Activated naive CD4-positive, alpha-beta T cell treated with anti-CD3 and anti-CD28 coated beads for 36 hours (primary cell): ENCODE measurements around the gene ATP7B. TPM values are rescaled to one million over a fixed set of nuclear protein-coding genes. Genes with fewer than 3 reads are reported as not detected.

ENCODE experiments used
- CTCF ChIA-PET: fragments of 350-600 bp; sonication (Branson Sonifier 250); formaldehyde crosslinking; loops from one replicate; lab custom pipeline; 2021; ENCODE audit warnings: antibody characterized with exemption; lab: Charles Lee
- DNase-seq: peaks from one replicate; pipeline ENCODE4 v3.0.0-alpha.2; 2020
- H3K27ac Mint-ChIP-seq: one replicate; pipeline ENCODE4 v1.8.0; 2021; ENCODE audit warnings: mild to moderate bottlenecking, mixed read lengths
- H3K27me3 Mint-ChIP-seq: one replicate; pipeline ENCODE4 v1.8.0; 2021; ENCODE audit warnings: low read depth, mixed read lengths
- H3K36me3 Mint-ChIP-seq: one replicate; pipeline ENCODE4 v1.8.0; 2021; ENCODE audit warnings: low read depth, mixed read lengths
- H3K4me1 Mint-ChIP-seq: one replicate; pipeline ENCODE4 v1.8.0; 2021; ENCODE audit warnings: low read depth, mixed read lengths
- H3K4me3 Mint-ChIP-seq: one replicate; pipeline ENCODE4 v1.8.0; 2021; ENCODE audit warnings: mild to moderate bottlenecking, moderate library complexity, mixed read lengths
- H3K9me3 Mint-ChIP-seq: one replicate; pipeline ENCODE4 v1.8.0; 2021; ENCODE audit warnings: mixed read lengths
- intact Hi-C: fragments of 100-400 bp; cut with micrococcal nuclease; formaldehyde crosslinking; loops from one replicate; pipeline ENCODE4 v1.15.1; 2023
- total RNA-seq, 2 experiments: library from RNA; stranded (reverse); gene quantifications; one replicate each; pipeline ENCODE4 v1.2.3, GENCODE V29; 2021

ATP7B gene
- total RNA-seq, 2 experiments from 2014 or later = 0.69 to 0.74 TPM

- no peaks in the 10 kb centered on the region for H3K36me3 Mint-ChIP-seq
- no peaks in the 10 kb centered on the region for H3K27me3 Mint-ChIP-seq
- no peak overlapping the region for H3K27ac Mint-ChIP-seq
- CTCF ChIA-PET = interaction anchor here (1.0 to 2.5 kb wide), 4 partner anchors 27 to 205 kb away, joined by 3 to 6 read pairs (median 4); no protein-coding TSS in a partner anchor
- DNase-seq = no peak
- intact Hi-C loops = no loop called here
- peaks cover 15% of the 10 kb centered on the region for H3K4me1 Mint-ChIP-seq
- H3K9me3 Mint-ChIP-seq = no peaks in the 10 kb centered on the region
- no peak overlapping the region for H3K4me3 Mint-ChIP-seq
Observed at GRCh38 chr13:51921790-51922740, 89.2 kb downstream of the ATP7B start.

- CTCF ChIA-PET = interaction anchor here (2.5 kb wide), 1 partner anchor 25 kb away, joined by 6 read pairs; no protein-coding TSS in a partner anchor
- H3K9me3 Mint-ChIP-seq = no peaks in the 10 kb centered on the region
- H3K27ac Mint-ChIP-seq = no peak overlapping the region
- intact Hi-C loops = no loop called here
- no peak for DNase-seq
- peaks cover 15% of the 10 kb centered on the region for H3K4me1 Mint-ChIP-seq
- no peak overlapping the region for H3K4me3 Mint-ChIP-seq
- no peaks in the 10 kb centered on the region for H3K27me3 Mint-ChIP-seq
- H3K36me3 Mint-ChIP-seq = no peaks in the 10 kb centered on the region
Observed at GRCh38 chr13:51920786-51921185, 90.5 kb downstream of the ATP7B start.

- CTCF ChIA-PET = interaction anchor here (2.5 kb wide), 1 partner anchor 25 kb away, joined by 6 read pairs; no protein-coding TSS in a partner anchor
- H3K4me3 Mint-ChIP-seq = no peak overlapping the region
- H3K9me3 Mint-ChIP-seq = no peaks in the 10 kb centered on the region
- H3K27ac Mint-ChIP-seq = no peak overlapping the region
- peaks cover 14% of the 10 kb centered on the region for H3K4me1 Mint-ChIP-seq
- no peaks in the 10 kb centered on the region for H3K36me3 Mint-ChIP-seq
- intact Hi-C loops = no loop called here
- no peaks in the 10 kb centered on the region for H3K27me3 Mint-ChIP-seq
- DNase-seq = no peak
Observed at GRCh38 chr13:51920267-51920666, 91.0 kb downstream of the ATP7B start.

GRCh38 chr13:51919531-51919930 is 91.7 kb downstream of the ATP7B start:
- H3K27me3 Mint-ChIP-seq = no peaks in the 10 kb centered on the region
- H3K36me3 Mint-ChIP-seq = no peaks in the 10 kb centered on the region
- CTCF ChIA-PET = no interaction called here
- no peak for DNase-seq
- H3K4me1 Mint-ChIP-seq = peaks cover 8% of the 10 kb centered on the region
- no peak overlapping the region for H3K27ac Mint-ChIP-seq
- intact Hi-C loops = no loop called here
- no peak overlapping the region for H3K4me3 Mint-ChIP-seq
- H3K9me3 Mint-ChIP-seq = no peaks in the 10 kb centered on the region

- DNase-seq = no peak
- Mint-ChIP-seq H3K9me3 (no peaks in the 10 kb centered on the region), H3K27ac (no peak overlapping the region), H3K27me3 (peaks cover 3% of the 10 kb centered on the region), H3K4me3 (no peak overlapping the region), H3K4me1 (peaks cover 3% of the 10 kb centered on the region), H3K36me3 (no peaks in the 10 kb centered on the region)
- CTCF ChIA-PET = interaction anchor here (0.7 to 1.4 kb wide), 3 partner anchors 19 to 82 kb away, joined by 3 to 5 read pairs (median 3); no protein-coding TSS in a partner anchor
- intact Hi-C loops = no loop called here
Observed at GRCh38 chr13:51916962-51917361, 94.3 kb downstream of the ATP7B start.

GRCh38 chr13:51916051-51916818 is 95.0 kb downstream of the ATP7B start:
- no peak for DNase-seq
- H3K36me3 Mint-ChIP-seq = no peaks in the 10 kb centered on the region
- CTCF ChIA-PET = interaction anchor here (0.8 kb wide), 1 partner anchor 19 kb away, joined by 3 read pairs; no protein-coding TSS in a partner anchor
- intact Hi-C loops = no loop called here
- no peaks in the 10 kb centered on the region for H3K4me1 Mint-ChIP-seq
- no peak overlapping the region for H3K4me3 Mint-ChIP-seq
- no peak overlapping the region for H3K27ac Mint-ChIP-seq
- peaks cover 6% of the 10 kb centered on the region for H3K27me3 Mint-ChIP-seq
- H3K9me3 Mint-ChIP-seq = no peaks in the 10 kb centered on the region

GRCh38 chr13:51914137-51914493 is 97.1 kb downstream of the ATP7B start:
- H3K27me3 Mint-ChIP-seq = peaks cover 6% of the 10 kb centered on the region
- CTCF ChIA-PET = interaction anchor here (0.6 to 2.6 kb wide), 6 partner anchors 10 to 309 kb away, joined by 3 to 10 read pairs (median 4); no protein-coding TSS in a partner anchor
- no peak for DNase-seq
- H3K4me1 Mint-ChIP-seq = peaks cover 14% of the 10 kb centered on the region
- H3K4me3 Mint-ChIP-seq = no peak overlapping the region
- intact Hi-C loops = no loop called here
- H3K9me3 Mint-ChIP-seq = no peaks in the 10 kb centered on the region
- H3K36me3 Mint-ChIP-seq = no peaks in the 10 kb centered on the region
- H3K27ac Mint-ChIP-seq = no peak overlapping the region

- Mint-ChIP-seq H3K9me3 (no peaks in the 10 kb centered on the region), H3K36me3 (no peaks in the 10 kb centered on the region), H3K27me3 (peaks cover 6% of the 10 kb centered on the region), H3K27ac (no peak overlapping the region), H3K4me1 (peaks cover 19% of the 10 kb centered on the region), H3K4me3 (no peak overlapping the region)
- CTCF ChIA-PET = interaction anchor here (0.5 to 2.6 kb wide), 8 partner anchors 10 to 310 kb away, joined by 3 to 10 read pairs (median 4); partner anchors contain the start of gene TMEM272
- intact Hi-C loops = no loop called here
- no peak for DNase-seq
Observed at GRCh38 chr13:51913421-51914136, 97.7 kb downstream of the ATP7B start.

GRCh38 chr13:51912511-51913225 is 98.6 kb downstream of the ATP7B start:
- H3K27me3 Mint-ChIP-seq = peaks cover 6% of the 10 kb centered on the region
- H3K36me3 Mint-ChIP-seq = no peaks in the 10 kb centered on the region
- H3K9me3 Mint-ChIP-seq = no peaks in the 10 kb centered on the region
- peaks cover 25% of the 10 kb centered on the region for H3K4me1 Mint-ChIP-seq
- CTCF ChIA-PET = interaction anchor here (0.5 to 2.6 kb wide), 6 partner anchors 14 to 97 kb away, joined by 3 to 10 read pairs (median 4); partner anchors contain the start of gene TMEM272
- no peak overlapping the region for H3K27ac Mint-ChIP-seq
- intact Hi-C loops = no loop called here
- no peak for DNase-seq
- no peak overlapping the region for H3K4me3 Mint-ChIP-seq

- Mint-ChIP-seq H3K27ac (no peak overlapping the region), H3K9me3 (no peaks in the 10 kb centered on the region), H3K27me3 (peaks cover 6% of the 10 kb centered on the region), H3K4me3 (no peak overlapping the region), H3K4me1 (peaks cover 29% of the 10 kb centered on the region), H3K36me3 (no peaks in the 10 kb centered on the region)
- CTCF ChIA-PET = interaction anchor here (1.5 to 2.6 kb wide), 3 partner anchors 14 to 96 kb away, joined by 3 to 10 read pairs (median 6); no protein-coding TSS in a partner anchor
- no peak for DNase-seq
- intact Hi-C loops = no loop called here
Observed at GRCh38 chr13:51912091-51912490, 99.2 kb downstream of the ATP7B start.

- H3K36me3 Mint-ChIP-seq = no peaks in the 10 kb centered on the region
- no peak for DNase-seq
- CTCF ChIA-PET = interaction anchor here (0.7 to 1.3 kb wide), 2 partner anchors 13 to 96 kb away, joined by 3 to 4 read pairs; no protein-coding TSS in a partner anchor
- no peak overlapping the region for H3K4me3 Mint-ChIP-seq
- H3K27ac Mint-ChIP-seq = no peak overlapping the region
- intact Hi-C loops = no loop called here
- peaks cover 29% of the 10 kb centered on the region for H3K4me1 Mint-ChIP-seq
- H3K9me3 Mint-ChIP-seq = no peaks in the 10 kb centered on the region
- H3K27me3 Mint-ChIP-seq = peaks cover 6% of the 10 kb centered on the region
Observed at GRCh38 chr13:51910508-51910907, 100.7 kb downstream of the ATP7B start.
